HEK293 (cell line): ENCODE measurements around the gene ITGA2B.

Experiments used
- MYNN ChIP-seq: fragments of 450-650 bp; formaldehyde crosslinking; IDR thresholded peaks from 2 replicates; pipeline ENCODE4 v1.5.1; 2016; ENCODE audit warnings: missing biosample characterization, missing genetic modification characterization, borderline replicate concordance
- REST ChIP-seq: fragments of 450-650 bp; formaldehyde crosslinking; IDR thresholded peaks from 2 replicates; pipeline ENCODE4 v1.5.1; 2016; ENCODE audit warnings: missing biosample characterization, missing genetic modification characterization
- ZNF132 ChIP-seq: fragments of 450-650 bp; formaldehyde crosslinking; IDR thresholded peaks from 2 replicates; pipeline ENCODE4 v1.5.1; 2017; ENCODE audit warnings: missing biosample characterization, missing genetic modification characterization, borderline replicate concordance
- ZNF23 ChIP-seq: fragments of 450-650 bp; formaldehyde crosslinking; IDR thresholded peaks from 2 replicates; pipeline ENCODE4 v1.5.1; 2016; ENCODE audit warnings: missing biosample characterization, missing genetic modification characterization, borderline replicate concordance
- ZNF48 ChIP-seq: fragments of 450-650 bp; formaldehyde crosslinking; IDR thresholded peaks from 2 replicates; pipeline ENCODE4 v1.5.1; 2016; ENCODE audit warnings: missing biosample characterization, missing genetic modification characterization
- TF ChIP-seq, protein P1 (sequence below): fragments of 450-650 bp; formaldehyde crosslinking; optimal IDR thresholded peaks from 2 replicates; pipeline ENCODE3; 2016; ENCODE audit warnings: missing biosample characterization, mild to moderate bottlenecking, missing genetic modification characterization
- TF ChIP-seq, protein P2 (sequence below): fragments of 450-650 bp; formaldehyde crosslinking; IDR thresholded peaks from 2 replicates; pipeline ENCODE4 v1.5.1; 2016; ENCODE audit warnings: missing biosample characterization, missing genetic modification characterization

DNA sequence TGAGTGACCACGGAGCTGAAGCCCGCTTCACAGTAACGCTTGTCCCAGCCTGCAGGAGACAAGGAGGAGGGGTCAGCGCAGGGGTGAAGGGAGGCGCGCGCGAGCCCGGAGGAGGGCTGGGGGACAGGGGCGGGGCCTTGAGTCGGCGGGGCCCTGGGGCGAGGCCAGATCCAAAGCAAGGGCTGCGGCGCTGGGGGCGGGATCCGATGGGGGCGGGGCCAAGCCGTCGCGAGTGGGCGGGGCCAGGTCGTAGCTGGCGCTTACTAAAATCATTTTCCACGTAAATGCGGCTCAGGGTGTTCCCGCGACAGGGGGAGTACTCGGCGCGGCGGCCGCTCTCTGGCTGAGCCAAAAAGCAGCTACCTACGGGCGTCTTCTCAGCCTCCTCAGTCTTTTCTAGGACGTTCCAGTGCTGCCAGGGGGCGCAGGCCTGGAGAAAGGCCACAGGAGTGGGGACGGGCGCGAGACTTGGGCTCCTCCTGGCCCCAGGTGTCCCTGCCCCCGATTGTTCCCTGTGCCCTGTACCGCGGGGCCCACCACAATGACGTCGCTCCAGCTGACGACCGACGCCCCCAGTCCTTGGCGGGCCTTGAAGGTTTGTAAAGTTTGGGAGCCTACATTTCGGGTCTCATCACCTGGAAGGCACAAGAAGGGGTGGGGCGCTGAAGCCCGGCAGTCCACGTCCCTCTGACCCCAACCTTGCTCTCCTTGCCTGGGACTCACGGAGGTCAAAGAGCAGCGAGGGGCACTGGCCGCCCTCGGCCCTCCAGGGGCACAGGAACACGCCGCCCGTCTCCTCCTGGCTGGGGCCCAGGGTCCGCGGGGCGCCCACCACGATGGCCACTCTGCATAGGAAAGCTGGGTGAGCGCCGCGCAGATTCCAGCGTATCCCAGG, 3.9 kb downstream of the ITGA2B start:
- TF ChIP-seq REST (tag by site-specific recombination) = no peak
- TF ChIP-seq, protein P1, sequence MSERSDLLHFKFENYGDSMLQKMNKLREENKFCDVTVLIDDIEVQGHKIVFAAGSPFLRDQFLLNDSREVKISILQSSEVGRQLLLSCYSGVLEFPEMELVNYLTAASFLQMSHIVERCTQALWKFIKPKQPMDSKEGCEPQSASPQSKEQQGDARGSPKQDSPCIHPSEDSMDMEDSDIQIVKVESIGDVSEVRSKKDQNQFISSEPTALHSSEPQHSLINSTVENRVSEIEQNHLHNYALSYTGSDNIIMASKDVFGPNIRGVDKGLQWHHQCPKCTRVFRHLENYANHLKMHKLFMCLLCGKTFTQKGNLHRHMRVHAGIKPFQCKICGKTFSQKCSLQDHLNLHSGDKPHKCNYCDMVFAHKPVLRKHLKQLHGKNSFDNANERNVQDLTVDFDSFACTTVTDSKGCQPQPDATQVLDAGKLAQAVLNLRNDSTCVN (tag by site-specific recombination) = peak; percentile 57
- no peak for TF ChIP-seq ZNF48 (tag by site-specific recombination)
- TF ChIP-seq, protein P2, sequence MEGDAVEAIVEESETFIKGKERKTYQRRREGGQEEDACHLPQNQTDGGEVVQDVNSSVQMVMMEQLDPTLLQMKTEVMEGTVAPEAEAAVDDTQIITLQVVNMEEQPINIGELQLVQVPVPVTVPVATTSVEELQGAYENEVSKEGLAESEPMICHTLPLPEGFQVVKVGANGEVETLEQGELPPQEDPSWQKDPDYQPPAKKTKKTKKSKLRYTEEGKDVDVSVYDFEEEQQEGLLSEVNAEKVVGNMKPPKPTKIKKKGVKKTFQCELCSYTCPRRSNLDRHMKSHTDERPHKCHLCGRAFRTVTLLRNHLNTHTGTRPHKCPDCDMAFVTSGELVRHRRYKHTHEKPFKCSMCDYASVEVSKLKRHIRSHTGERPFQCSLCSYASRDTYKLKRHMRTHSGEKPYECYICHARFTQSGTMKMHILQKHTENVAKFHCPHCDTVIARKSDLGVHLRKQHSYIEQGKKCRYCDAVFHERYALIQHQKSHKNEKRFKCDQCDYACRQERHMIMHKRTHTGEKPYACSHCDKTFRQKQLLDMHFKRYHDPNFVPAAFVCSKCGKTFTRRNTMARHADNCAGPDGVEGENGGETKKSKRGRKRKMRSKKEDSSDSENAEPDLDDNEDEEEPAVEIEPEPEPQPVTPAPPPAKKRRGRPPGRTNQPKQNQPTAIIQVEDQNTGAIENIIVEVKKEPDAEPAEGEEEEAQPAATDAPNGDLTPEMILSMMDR (tag by site-specific recombination) = peak; percentile 77; the same call in 1 of the 2 replicates
- TF ChIP-seq ZNF132 (tag by site-specific recombination) = no peak
- TF ChIP-seq MYNN (tag by site-specific recombination) = no peak
- no peak for TF ChIP-seq ZNF23
